Stimulated activated CD8-positive, alpha-beta memory T cell treated with anti-CD3 and anti-CD28 coated beads, Interleukin-15, amount 100 ng/mL, for 24 hours (primary cell): ENCODE results near the gene ELL.
A peak's percentile ranks its signal among the peaks of the same experiment; 100 is the strongest.

Experiments
- DNase-seq: peaks from one replicate; pipeline ENCODE4 v3.0.0-alpha.2; 2020; ENCODE audit warnings: low read depth

Gene ELL

DNA sequence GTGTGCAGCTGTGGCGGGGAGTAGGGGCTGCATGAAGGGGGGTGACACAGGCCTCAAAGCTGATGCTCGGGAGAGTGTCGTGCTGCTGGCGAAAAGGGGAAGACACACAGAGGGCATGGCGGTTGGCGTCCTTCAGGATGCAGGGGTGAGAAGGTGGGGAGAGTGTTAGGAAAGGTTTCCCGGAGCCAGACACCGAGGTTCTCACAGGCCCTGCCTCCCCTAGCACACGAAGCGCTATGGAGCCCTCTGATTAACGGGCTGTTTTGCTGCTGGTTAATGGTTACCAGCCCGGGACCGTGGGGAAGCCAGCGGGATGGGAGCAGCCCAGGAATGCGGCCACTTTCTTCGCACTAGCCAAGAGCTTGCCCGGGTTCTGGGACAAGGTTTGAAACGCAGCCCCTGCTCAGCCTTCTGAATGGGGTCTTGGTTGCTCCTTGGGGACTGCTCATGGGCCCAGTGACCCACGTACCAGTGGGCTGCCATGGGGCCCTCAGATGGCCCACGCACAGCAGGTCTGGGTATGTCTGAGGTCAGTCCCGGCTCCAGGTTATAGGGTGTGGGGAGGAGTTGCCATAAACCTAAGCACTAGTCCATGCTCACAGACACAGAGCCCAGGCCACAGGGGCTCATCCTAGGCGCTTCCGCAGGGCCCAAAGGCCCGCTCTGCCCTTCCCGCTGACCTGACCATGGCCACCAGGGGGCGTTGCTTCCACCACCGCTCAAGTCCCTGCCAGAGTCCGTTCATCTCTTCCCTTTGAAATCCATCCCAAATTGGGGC, 52.6 kb downstream of the ELL start:
- peak; percentile 39 for DNase-seq

DNA sequence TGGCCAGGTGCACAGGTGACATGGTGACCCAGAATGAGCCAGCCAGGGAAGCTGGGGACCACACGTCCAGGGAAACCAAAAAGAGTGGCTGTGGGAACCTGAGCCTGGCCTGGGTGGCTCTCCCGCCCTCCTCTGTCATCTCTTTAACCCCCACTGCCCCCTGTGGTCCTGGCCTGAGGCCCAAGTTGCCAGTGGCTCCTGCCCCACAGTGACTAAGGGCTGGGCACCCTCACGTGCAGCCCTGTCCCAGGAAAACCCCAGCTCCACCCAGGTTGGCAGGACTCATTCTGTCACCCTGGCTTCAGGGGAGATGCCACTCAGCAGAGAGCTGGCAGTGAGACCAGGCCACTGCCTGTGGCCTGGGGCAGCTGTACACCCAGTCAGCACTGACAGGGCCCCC, 53.4 kb downstream of the ELL start:
- DNase-seq: no peak

DNA sequence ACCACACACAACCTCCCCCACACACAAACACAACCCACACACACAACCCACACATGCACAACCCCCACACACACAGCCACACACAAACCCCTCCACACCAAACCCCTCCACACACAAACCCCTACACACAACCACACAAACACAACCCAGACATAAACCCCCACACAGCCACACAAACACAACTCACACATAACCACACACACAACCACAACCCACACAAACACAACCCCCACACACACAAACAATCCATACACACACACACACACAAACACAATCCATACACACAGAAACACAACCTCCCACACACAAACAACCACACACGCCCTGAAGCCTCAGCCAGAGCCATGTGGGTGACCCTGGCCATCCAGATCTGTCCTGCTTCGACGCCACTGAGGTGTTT, 53.9 kb downstream of the ELL start:
- DNase-seq: no peak

DNA sequence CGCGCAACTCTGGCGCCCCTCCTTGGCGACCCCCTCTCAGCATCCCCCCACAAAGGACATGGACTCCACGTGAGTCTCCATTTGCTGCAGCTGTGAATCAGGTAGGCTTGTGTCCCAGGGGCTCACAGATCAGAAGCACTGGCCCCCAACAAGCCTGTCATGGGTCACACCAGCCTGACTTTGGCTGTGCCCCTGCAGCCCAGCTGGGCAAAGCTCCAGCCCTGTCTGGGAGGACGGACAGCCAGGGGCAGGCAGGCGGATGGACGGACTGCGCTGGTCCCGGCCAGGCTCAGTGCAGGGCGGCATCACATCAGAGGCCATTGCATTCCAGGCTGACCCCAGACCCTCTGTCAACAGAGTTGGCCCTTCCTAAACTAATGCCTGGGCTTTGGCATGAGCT, 55.5 kb downstream of the ELL start:
- no peak for DNase-seq

DNA sequence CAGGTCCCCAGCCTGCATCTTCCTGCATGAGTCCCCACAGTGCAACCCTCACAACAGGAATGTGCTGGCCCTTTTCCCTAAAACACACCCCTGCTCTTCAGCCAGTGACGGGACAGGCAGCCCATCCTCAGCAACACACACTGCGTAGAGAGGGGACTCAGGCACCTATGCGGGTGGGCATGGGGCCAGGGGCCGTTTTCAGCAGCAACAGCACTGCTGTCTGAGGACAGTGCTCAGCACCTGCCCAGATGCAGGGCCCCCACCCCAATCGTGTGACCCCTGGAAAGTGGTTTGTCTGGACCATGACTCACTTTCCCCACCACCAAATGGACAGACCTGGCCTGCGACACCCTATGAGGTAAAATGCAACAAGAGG, 55.9 kb downstream of the ELL start:
- DNase-seq: no peak

DNA sequence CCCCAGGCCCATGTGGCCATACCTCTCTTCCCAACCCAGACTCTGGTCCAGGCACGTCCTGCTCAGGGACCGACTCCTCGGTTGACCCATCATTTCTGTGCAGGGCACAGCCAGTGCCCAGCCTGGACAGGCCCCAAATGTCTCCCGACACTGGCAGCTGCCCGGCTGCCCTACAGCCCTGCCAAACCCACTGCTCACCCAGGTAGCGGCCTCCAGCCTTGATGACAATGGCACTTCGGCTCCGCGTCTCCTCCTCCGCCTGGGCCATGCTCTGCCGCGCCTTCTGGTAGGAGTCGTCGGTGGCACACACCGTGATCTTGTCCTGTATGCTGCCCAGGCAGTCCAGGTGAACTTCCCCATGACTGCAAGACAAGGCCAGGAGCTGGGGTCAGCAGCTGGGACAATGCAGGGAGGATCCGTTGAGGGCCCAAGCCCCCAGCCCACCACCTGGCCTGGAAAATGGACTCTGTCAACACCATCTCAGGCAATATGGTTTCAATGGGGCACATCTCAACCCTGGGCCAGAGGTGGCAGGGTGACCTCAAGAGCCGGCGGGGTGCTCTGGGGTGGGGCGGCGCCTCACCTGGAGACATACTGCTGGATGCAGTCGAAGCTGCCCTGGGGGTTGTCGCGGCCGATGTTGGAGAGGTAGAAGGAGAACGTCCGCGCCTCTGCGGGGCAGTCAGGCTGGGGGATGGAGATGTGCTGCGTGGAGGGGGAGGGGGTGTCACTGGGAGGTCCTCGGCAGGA, 56.5 kb downstream of the ELL start:
- DNase-seq: no peak

DNA sequence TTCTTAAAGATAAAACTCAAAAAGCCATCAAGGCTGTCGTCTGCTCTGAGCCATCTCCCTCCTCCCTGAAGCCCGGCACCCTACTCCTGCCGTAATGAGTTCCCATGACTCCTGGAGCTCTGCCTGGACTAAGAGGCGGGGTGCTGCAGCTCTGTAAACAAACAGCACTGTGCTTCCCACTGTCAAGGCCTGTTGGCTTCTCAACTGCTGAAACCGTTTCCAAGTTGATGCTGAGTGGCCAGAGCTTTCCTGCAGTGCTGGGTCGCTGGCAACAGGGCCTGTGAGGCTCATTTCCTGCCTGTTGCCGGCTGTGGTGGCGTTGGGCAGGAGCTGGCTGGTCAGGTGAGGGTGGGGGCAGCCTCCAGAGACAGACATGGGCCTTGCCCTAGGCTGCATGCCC, 57.2 kb downstream of the ELL start:
- no peak for DNase-seq

DNA sequence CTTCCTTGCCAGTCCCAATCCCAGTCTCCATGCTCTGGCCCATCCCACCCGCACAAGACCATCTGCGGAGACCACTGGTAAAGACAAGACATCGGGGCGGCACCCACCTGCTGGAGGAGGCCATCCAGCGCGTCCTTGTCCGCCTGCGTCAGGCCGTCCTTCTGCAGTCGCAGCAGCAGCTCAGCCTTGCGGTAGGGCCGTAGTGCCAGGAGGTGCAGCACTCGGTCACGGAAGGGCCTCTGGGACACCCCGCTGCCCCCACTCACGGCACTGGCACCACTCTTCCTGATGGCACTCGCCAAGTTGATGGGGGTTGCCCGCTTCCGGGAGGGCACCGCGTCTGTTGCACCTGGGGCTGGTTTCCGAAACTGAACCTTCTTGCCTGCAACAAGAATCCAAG, 60.4 kb downstream of the ELL start:
- DNase-seq: no peak

DNA sequence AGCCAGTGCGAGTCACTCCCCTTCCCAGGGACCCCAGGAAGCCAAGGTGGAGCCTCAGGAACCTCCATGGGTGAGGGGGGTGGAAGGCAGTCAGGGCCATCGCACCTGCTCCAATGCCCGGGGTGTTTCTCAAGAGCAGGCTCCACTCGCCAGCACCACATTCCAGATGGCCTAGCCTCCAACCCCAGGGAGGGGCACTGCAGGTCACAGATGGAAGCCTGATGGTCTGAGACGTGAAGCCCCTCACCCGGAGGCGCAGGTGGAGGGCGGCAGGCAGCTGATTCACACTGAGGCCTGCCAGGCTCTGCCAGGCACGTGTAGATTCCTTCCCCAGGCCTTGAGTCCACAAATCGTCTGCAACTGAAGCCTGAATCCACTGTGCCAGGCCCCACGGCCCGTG, 61.0 kb downstream of the ELL start:
- no peak for DNase-seq

DNA sequence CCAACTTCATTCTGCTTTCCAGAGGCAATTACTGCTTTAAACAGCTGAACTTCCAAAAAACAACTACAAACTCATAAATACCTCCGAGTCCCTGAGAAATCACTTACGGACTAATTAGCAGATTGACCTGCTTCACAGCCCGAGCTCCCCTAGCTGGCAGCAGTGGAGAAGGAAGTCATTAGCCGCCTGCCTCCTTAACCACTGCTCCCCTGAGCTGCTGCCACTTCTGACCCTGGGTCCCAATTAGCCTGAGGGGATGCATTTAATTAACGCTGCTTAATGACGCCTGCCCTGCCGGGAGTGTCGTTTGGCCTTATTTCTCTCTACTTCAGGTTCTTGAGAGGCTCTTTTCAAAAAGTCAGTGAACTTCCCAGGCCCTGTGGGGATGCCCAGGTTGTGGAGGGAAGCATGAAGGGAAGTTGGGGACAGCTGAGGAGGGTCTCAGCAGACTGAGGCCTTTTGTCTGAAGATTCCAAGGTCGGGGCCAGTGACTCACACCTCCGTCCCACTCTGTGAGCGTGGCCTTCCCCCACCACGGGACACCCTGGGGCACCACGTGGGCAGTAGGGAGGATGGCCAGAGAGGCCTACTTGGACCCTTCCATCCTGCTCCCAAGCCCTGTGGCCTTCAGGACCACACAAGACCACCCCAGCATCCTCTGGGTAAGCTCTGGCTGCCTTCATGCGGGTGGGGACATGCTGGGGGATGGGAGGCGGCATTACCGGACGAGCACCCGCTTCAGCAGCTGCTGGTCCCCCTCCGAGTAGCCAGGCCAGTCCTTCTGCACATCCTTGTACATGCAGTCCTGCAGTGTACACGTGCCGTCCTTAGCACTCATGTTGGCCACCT, 64.2 kb downstream of the ELL start:
- DNase-seq: no peak

DNA sequence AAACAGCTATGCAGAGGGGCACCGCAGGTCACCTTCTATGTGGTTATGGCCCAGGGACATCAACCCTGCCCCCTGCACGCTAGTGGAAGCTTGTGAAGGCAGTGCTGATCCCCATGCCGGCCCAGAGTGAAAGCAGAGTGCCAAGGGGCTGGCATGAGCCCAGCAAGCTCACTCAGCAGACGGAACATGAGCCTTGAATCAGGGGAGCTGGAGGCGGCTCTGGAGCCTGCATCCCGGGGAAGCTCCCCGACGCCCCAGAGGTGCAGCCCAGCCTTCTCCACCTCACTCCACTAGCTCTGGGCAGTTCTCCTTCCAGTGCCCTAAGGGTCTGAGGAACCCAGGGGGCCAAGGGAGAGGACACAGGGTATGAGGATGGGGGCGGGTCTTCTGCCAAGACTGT, 64.9 kb downstream of the ELL start:
- DNase-seq: no peak

DNA sequence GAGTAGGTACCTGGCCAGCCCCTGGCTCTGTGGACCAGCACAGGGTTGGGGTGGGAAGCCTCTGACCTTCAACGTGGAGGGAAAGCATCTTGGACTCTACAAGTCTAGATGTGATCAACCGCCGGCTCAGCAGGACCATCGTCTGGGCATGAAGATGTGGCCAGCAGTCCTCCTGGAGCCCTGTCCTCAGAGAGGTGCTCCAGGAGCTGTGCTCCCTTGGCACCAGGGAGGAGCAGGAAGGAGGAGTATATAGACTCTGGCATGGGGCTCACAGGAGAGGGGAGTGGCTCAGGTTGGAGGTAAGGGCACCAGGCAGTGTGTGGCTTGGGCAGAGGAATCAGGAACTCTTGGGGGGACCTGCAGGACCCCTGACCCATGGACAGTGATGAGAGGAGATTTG, 65.6 kb downstream of the ELL start:
- no peak for DNase-seq

DNA sequence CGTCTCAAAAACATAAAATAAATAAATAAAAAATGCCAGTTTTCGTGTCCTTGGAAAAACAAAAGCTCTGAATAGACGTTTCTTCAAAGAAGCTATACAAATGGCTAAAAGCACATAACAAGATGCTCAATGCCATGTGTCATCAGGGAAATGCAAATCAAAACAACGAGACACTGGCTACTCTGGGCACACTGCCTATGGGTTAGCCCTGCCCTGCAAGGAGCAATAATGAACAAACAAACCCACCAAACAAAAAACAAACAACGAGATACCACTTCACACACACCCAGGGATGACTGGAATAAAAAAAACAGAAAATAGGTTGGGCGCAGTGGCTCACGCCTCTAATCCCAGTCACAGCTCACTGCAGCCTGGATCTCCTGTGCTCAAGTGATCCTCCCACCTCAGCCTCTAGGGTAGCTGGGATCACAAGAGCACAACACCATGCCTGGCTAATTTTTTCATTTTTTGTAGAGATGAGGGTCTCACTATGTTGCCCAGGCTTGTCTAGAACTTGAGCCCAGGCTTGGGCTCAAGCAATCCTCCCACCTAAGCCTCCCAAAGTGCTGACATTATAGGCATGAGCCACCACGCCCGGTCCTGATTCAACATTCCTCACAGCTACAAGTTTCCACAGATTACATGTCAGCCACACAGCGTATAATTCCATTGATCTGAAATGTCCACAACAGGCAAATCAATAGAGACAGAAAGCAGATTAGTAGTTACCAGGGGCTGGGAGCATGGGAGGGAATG, 68.4 kb downstream of the ELL start:
- DNase-seq: no peak

DNA sequence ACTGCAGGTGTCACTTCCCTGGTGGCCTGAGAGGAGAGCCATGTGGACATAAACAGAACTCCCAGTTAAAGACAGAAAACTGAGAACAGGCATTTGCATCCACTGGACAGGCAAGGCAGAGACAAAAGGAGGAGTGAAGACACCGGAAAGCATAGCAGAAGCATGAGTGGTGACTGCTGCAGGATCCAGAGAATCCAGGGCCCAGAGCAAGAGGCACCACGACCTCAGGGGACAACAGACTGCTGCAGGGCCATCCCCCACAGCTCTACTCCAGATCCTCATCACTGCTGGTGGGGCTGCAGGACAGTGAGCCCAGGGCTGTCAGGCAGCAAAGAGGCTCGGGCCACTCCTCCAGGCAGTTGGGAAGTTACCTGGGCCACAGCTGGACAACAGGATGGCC, 69.5 kb downstream of the ELL start:
- no peak for DNase-seq

DNA sequence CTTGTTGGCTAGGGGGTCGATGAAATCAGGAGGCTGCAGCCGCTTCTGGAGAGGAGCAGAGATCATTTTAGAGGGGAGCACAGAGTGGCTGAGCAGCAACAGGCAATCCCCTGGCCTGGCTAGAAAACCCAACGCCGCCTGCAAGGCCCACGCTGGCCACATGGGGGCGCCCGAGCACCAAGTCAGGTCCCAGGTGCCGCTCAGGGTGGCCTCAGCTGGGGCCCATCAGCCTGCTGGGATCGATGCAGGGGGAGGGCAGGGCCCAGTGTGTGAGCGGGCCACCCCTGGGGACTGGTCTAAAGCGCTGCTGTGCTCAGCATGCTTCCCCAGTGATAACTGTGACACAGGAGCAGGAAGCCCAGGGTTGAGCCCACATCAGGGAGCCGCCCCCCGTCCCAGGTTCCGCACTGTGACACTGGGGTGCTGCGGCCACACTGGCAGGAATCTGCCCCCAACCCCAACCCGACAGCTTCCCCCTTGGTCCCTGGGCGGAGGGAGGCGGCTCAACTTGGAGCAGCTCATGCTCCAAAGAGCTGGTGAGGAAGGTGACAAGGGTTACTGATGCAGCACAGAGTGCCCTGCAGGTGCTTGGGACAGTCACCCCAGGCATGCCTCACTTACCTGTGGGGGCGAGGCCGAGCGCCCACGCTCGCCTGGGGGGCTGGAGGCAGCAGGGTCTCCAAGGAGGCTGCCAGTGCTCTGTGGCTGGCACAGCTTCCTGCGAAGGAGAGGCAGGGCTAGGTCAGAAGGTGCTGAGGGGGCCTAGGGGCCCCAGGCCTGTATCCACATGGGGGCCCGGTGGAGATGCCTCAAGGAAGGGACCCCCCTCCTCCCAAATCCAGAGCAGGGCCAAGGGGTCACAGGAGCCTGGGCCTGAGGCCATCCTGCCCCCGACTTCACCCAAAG, 70.7 kb downstream of the ELL start:
- peak; percentile 93 for DNase-seq

DNA sequence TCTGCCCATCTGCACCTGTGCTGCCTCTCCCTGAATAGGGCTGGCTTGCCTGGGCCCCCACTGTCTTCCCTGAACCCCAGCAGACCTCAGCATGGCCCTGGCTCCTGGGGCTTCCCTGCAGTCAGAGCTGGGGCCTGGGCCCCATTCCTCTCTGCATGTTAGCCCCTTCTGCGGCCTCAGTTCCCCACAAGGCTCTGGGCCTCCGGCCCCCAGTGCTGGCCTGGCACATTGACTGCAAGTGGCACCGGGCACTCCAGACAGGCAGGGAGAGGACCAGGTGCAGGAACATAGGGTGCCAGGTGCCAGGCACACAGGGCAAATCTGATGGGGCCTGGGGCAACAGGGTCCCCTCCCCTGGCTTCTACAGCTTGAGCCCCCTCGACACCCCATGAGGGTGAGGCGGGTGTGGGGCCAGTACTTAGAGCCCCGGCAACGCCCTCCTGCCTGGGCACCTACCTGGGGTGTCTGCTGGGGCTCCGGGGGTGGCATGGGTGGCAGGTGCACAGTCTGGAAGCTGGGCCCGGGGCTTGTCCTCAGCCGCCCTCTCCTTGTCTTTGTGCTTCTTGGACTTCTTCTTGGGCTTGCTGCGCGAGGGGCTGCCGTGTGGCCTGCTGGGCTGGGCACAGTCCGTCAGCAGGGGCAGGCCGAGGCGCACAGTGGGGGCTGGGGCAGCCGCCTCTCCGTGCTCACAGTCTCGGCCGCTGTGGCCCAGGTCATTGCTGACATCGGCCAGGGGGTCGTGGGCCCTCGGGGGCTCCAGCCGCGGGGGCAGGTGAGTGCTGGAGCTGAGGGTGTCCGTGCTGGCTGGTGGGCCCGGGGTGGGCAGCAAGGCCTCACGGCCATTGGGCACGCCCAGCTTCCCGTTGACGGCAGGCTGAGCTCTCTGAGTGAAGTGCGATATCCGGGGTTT, 71.6 kb downstream of the ELL start:
- DNase-seq: no peak

DNA sequence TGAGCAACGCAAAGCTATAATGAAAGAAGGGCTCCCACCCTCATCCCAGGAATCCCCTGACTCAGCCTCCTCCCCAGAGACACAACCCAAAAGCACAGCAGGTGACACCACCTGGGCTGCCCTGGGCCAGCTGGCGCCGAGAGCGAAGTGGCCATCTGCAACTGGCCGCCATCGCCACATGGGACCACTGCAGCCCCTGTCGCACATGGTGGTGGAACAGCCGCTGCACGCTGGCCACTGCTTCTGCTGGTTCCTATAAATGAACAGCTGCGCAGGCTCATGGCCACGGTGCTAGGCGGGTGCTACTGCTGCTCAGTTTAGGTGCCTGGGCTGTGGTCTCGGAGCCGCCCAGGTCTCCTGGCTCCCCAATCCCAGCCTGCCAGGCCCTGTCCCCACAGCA, 72.3 kb downstream of the ELL start:
- DNase-seq: no peak

DNA sequence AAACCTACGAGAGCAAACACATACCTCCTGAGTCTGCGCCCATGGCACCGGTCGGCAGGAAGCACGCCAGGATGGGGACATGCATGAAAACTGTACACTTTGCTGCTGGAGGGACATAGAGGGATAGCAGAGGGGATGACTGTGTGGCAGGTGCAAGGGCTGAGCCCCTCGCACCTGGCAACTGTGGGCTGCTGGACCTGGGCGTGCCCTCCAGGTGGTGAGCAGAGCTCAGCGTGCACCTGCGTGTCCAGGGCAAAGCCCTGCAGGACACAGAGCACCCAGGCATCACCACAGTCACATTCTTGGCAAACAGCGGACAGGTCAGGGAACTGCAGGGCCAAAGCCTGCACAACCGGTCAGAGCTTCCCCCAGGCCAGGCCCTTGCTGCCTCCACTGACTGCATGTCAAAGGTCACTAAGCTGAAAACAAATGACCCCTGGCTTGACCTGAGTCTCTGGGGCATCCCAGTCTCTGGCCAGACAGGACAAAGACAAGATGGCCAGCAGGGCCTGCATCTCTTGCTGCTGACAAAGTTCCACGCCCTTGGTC, 75.0 kb downstream of the ELL start:
- DNase-seq: no peak

DNA sequence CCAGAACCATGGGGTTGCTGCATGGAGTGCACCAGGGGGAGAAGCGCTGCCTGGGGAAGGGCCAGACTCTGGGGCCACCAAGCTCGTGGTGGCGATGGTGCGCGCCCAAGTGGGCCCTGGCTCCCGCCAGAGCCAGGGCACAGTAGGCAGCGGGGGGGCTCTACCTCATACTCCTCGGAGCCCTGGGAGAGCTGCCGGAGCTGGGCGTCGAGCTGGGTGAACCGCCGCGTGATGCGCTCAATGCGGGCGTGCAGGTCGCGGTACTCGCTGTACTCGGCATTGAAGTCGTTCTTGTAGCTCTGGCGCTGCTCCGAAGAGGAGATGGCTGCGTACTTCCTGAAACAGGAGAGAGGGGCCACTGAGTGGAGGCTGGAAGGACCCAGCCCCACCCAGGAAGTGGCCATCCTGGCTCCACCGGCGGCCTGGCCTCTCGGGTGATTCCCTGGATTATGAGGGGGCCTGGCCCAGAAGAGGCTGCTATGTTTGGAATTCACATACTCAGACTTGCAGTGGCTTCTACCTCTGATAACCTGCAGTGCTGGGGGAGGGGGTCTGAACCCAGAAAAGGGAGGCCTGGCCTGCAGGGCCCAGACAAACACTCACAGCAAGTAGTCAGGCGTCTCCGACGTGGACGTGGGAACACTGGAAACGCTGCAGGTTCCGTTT, 75.6 kb downstream of the ELL start:
- no peak for DNase-seq
